ENCODE measurements around the gene EFCC1.

Gene EFCC1

GRCh38 chr3:129001101-129001805 lies at the start of gene EFCC1:
TSS of gene EFCC1 (plus strand) at chr3:129001304. CDS start at chr3:129001629, 325 bp downstream.
- no peak for DNase-seq

- no peak for DNase-seq
Observed at GRCh38 chr3:128956440-128956839, 44.7 kb upstream of the EFCC1 start.

- DNase-seq = no peak
Observed at GRCh38 chr3:128965280-128965679, 35.8 kb upstream of the EFCC1 start.

GRCh38 chr3:128965818-128966217 lies 35.3 kb upstream of the EFCC1 start:
- no peak for DNase-seq

GRCh38 chr3:128967748-128968355 lies 33.3 kb upstream of the EFCC1 start:
- DNase-seq = no peak

GRCh38 chr3:128969993-128970739 lies 30.9 kb upstream of the EFCC1 start:
- DNase-seq = peak; percentile 9

GRCh38 chr3:128970740-128971047 lies 30.4 kb upstream of the EFCC1 start:
- no peak for DNase-seq

GRCh38 chr3:128971421-128972100 lies 29.5 kb upstream of the EFCC1 start:
- DNase-seq = no peak

GRCh38 chr3:128973988-128974564 lies 27.0 kb upstream of the EFCC1 start:
- no peak for DNase-seq

GRCh38 chr3:128975276-128975675 lies 25.8 kb upstream of the EFCC1 start:
- no peak for DNase-seq

- no peak for DNase-seq
Observed at GRCh38 chr3:128983293-128984069, 17.6 kb upstream of the EFCC1 start.

- DNase-seq = no peak
Observed at GRCh38 chr3:128984596-128984995, 16.5 kb upstream of the EFCC1 start.

GRCh38 chr3:128987302-128988100 lies 13.6 kb upstream of the EFCC1 start:
- no peak for DNase-seq

- no peak for DNase-seq
Observed at GRCh38 chr3:128988286-128988685, 12.8 kb upstream of the EFCC1 start.

- DNase-seq = no peak
Observed at GRCh38 chr3:128991355-128991895, 9.7 kb upstream of the EFCC1 start.

- no peak for DNase-seq
Observed at GRCh38 chr3:128992926-128993460, 8.1 kb upstream of the EFCC1 start.

GRCh38 chr3:128993461-128994172 lies 7.5 kb upstream of the EFCC1 start, which contains the start of gene CFAP92:
TSS of gene CFAP92 (minus strand) at chr3:128994076. CDS start at chr3:128993304, 772 bp downstream.
- peak; percentile 74 for DNase-seq

- no peak for DNase-seq
Observed at GRCh38 chr3:128994173-128994512, 7.0 kb upstream of the EFCC1 start.

- no peak for DNase-seq
Observed at GRCh38 chr3:128994581-128995546, 6.2 kb upstream of the EFCC1 start.

Measured in kidney glomerular epithelial cell (primary cell).